SW 1271 (cell line): ENCODE data around the gene FOXN3.

Source experiments
- DNase-seq, 2 experiments: peaks; one replicate each; lab custom pipeline; 2025; lab: John Stamatoyannopoulos, UW

Gene FOXN3, protein sequence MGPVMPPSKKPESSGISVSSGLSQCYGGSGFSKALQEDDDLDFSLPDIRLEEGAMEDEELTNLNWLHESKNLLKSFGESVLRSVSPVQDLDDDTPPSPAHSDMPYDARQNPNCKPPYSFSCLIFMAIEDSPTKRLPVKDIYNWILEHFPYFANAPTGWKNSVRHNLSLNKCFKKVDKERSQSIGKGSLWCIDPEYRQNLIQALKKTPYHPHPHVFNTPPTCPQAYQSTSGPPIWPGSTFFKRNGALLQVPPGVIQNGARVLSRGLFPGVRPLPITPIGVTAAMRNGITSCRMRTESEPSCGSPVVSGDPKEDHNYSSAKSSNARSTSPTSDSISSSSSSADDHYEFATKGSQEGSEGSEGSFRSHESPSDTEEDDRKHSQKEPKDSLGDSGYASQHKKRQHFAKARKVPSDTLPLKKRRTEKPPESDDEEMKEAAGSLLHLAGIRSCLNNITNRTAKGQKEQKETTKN

DNA sequence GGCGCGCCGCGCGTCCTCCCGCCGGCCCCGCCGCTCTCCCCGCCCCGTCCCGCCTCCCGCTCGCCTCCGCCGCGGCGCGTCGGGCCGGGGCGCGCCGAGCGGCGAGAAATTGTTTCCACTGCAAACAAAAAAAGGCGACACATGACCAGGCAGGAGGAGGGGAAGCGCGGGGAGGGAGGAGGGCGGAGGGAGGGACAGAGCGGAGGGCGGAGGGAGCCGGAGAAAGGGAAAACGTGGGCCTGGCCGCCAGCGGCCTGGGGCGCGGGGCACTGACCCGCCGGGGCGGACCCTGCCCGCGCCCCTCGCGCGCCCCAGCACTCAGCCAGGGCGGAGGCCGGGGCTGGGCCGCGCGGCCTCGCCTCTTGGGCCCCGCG lies at the start of gene FOXN3:
Gene FOXN3 (minus strand): TSS at position 143 of the 374 bp plus-strand sequence. CDS start 4,757 bp downstream, outside the sequence.
- DNase-seq, result peak; percentile 61 to 80

GRCh38 chr14:89466484-89466883 lies 49.5 kb upstream of the FOXN3 start:
- DNase-seq, result no peak

GRCh38 chr14:89465876-89466275 lies 48.8 kb upstream of the FOXN3 start:
- DNase-seq, result no peak

GRCh38 chr14:89461256-89461655 lies 44.2 kb upstream of the FOXN3 start:
- DNase-seq, result no peak

DNA sequence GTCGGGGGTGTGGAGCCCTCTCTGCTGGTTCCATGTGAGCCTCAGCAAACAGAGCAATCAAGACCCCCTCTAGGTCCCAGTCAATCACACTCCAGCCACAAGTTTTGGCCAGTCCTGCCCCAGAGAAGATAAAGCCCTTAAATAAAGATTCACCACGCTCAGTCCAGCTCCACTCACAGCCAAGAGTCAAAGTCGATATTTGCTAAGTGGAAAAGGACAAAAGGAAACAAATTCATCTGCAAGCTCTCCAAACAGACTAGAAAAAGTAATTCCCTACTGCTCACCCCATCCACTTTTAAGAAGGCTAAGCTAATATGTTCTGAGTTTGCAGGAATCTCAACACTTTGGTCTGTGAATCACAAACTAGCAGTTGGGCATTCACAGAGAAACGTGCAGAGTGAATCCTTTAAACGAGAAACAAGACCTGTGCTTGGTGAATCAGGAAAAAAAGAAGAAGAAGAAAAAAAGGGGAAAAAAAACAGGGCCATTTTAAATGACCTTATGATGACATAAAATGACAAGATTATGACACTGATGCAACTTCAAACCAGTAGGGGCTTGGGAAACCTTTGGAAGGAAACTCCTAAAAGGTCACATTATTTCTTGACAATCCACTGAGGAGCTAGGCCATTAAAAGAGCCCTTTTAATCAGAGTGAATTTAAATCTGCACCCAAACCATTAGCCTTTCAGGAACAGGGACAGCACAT lies 41.8 kb upstream of the FOXN3 start:
- DNase-seq, result no peak

GRCh38 chr14:89457007-89457406 lies 40.0 kb upstream of the FOXN3 start:
- no peak for DNase-seq

- no peak for DNase-seq
These were observed 38.4 kb upstream of the FOXN3 start for GRCh38 chr14:89455412-89455811.

DNA sequence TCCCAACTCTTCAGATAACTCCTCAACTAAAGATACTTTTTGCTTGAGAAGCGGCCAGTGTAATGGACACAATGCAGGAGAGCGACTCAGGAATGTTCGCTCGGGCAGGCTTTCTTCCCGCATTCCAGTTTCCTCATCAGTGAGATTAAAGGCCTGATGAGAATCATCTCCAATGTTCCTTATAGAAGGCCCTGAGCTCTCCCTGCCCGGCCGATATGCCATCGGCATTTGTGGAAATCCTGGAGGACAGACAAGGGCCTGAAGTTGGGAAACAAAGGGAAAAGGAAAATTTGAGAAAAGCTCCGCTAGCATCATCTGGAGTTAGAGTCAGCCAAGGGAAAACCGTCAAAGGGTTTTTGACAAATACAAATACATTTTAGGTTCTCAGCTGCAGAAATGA lies 38.0 kb upstream of the FOXN3 start:
- DNase-seq, result no peak

- no peak for DNase-seq
These were observed 35.2 kb upstream of the FOXN3 start for GRCh38 chr14:89452281-89452680.

DNA sequence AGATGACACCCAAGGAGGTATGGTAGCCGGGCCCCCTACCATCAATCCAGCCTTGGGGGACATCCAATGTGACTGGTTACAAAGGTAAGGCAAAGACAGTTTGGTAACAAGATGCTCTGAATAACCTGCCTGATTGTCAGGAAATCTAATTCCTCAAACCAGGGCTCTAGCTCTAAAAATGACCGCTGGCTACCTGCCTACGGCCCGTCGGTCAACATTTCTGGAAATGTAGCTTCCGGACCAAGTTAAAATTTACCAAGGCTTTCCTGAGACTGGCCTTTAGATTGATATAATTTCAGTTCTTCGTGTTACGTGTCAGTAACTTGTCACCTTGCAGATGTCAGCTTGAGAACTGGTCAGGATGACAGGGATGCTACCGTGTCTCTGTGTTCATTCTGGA lies 34.2 kb upstream of the FOXN3 start:
- no peak for DNase-seq

- no peak for DNase-seq
These were observed 30.3 kb upstream of the FOXN3 start for GRCh38 chr14:89447182-89447944.

DNA sequence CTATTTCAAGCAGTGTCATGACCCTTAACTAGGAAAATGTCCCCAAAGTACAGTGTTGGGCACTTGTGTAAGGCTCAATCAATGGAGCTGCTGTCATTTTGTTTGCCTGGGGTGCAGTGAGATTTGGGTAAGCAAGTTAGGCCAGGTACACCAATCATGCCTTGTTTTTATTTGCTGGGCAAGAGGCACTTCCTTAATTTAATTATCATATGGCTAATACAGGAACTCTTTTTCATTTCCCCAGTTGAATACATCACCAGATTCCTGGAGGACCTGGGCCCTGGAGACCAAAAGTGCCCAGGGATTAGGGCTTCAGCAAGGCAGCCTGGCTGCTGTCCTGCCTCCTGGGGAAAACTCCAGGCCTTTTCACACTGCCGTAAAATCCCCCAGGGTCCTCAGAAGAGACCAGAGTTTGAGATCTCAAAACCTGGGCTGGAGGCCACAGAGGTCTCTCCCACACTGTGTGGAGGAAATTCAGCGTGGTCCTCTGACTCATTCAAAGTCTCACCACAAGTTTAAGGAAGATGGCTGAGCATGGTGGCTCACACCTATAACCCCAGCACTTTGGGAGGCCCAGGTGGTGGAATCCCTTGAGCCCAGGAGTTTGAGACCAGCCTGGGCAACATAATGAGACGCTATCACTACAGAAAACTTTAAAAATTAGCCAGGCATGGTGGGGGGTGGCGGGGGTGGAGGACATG lies 28.4 kb upstream of the FOXN3 start:
- DNase-seq, result no peak

GRCh38 chr14:89444516-89445125 lies 27.6 kb upstream of the FOXN3 start:
- no peak for DNase-seq

GRCh38 chr14:89444044-89444443 lies 27.0 kb upstream of the FOXN3 start:
- DNase-seq, result no peak

DNA sequence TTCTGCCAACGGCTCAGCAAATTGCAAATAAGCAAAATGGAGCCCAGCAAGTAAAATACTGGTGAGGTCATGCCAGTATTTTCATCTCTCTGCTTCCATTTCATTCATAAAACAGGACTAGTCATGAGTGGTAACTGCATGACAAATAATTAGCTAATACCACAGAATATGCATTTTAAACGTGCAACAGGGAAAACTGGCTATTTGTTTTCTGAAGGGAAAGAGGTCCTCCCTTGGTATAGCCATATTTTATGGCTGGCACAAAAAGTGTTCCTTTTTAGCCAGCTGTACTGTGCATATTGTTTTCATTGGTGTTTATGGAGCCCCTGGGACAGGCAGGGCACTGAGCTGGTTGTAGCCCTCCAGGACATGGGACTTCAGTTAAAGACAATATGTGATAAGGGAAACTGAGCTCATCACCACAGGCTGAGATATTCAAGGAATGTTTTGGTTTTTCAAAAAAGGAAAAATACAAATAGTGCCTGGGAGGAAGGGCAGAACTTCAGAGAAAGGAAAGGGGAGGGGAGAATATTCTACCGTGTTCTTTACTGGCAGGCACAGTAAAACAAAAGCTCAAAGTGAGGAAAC lies 26.1 kb upstream of the FOXN3 start:
- DNase-seq, result no peak

GRCh38 chr14:89442280-89442679 lies 25.2 kb upstream of the FOXN3 start:
- no peak for DNase-seq

DNA sequence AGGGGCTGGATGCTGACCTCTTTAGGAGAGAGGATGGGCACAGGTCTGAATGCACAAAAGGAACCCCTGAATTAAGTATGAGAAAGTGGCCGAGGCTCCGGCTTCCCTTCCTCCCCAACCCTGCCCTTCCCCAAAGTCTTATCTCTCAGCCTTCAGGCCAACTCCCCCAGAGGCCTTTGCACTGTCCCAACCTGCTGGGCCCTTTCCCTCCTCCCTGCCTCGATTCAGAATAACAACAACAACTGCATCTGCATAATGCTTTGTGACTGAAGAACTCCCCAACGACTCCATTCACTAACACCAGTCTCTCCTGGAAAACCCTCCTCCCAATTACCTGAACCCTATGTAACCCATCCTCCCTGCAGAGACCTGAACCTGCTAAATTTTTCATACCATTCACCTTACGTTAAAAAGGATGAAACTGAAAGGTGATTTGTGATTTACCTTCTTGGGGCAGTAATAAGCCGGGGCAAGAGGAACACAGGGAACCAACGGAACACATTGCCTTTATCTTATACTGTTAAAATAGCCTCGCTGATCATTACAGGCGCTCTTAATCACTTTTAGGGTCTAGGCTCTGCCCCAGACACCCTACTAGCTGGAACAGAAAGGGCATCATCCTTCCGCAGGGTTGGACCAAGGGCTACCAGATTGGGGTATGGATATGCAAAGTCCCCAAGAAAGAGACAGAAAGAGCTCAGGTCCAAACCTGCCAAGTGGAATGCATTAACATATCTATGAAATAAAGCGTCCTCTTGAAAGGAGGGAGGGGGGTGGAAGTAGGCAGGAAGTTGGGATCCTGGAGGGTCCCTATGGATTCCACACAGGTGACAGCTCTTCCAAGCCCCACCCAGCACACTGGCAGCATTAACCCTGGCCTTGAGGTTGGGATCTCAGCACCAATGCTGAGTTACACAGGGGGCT lies 24.2 kb upstream of the FOXN3 start:
- DNase-seq, result no peak

DNA sequence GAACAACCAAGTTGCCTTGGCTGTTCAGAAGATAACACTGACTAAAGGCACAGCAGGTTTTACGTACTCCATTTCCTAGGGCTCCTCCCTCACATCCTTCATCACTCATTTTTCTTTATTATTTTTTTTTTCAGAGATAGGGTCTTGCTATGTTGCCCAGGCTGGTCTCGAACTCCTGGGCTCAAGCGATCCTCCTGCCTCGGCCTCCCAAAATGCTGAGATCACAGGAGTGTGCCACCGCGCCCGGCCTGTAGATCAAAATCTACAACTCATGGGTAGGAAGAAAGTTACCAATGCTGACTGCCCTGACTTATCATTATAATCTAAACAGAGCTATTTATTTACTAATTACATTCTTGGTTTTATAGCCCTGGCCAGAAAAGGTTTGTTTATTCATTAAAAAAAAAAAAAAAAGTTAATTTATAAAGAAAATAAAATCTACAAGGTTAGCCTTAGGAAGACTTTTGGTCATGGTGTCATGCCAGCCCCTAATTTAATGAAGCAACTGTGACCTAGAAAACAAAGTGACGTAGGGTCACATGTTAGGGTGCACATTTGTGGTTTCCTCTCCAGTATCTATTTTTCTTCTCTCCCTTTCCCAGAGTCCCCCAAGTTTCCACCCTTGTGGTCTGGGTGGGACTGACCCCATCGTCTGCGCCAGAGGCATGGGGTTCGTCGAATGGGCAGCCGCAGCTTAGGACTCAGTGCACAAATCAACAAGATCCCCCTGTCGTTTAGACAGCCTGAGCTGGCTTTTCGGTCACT lies 19.0 kb upstream of the FOXN3 start:
- no peak for DNase-seq

DNA sequence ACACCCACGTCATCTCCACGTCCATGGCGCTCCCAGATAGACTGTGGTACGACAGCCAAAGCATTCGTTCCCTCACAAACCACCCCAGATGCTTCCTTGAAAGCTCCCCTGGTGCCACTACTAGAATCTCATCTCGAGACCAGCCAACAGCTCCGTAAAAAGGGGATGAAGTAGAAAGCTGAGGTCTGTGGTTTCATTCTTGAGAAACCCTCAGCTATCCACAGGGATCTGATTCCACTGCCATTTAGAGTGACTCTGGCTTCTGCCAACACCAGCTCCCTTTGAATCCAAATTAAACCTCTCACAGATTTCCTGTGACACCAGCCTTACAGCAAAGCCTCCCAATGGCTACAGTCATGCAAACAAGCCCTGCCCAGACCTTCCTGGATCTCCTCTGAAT lies 18.5 kb upstream of the FOXN3 start:
- DNase-seq, result no peak
